ENCODE data around the gene STK32C. TPM values are rescaled to one million over a fixed set of nuclear protein-coding genes. Genes with fewer than 3 reads are reported as not detected.

Gene STK32C
- total RNA-seq, 2 donors from 2014 or later: 7.2 to 21.5 TPM

- H3K9me3 ChIP-seq: no peaks in the 10 kb centered on the region
- H3K4me1 ChIP-seq (replicated peaks): no peaks in the 10 kb centered on the region
- WGBS: 98% methylated on average over 9 of the region's 9 CpGs
- TF ChIP-seq POLR2A (IDR thresholded peaks at IDR 0.05): no peak
- no peak for TF ChIP-seq POLR2AphosphoS5 (IDR thresholded peaks at IDR 0.05)
- TF ChIP-seq CTCF (IDR thresholded peaks at IDR 0.05): no peak
- no peak for DNase-seq (ENCODE audit: low spot score)
- H3K27ac ChIP-seq: no peak overlapping the region
- H3K27me3 ChIP-seq (replicated peaks; ENCODE audit: insufficient read depth): no peaks in the 10 kb centered on the region
- H3K36me3 ChIP-seq: no peaks in the 10 kb centered on the region
- intact Hi-C loops (cut with DNase I): no loop called here
- H3K4me3 ChIP-seq: no peak overlapping the region
Observed at GRCh38 chr10:132328106-132328505, 20.4 kb upstream of the STK32C start.

GRCh38 chr10:132326925-132327324, 19.2 kb upstream of the STK32C start:
- Histone ChIP-seq H3K27ac (no peak overlapping the region), H3K36me3 (no peaks in the 10 kb centered on the region), H3K27me3 (replicated peaks; ENCODE audit: insufficient read depth) (no peaks in the 10 kb centered on the region), H3K4me3 (no peak overlapping the region), H3K9me3 (no peaks in the 10 kb centered on the region), H3K4me1 (replicated peaks) (no peaks in the 10 kb centered on the region)
- TF ChIP-seq POLR2A (IDR thresholded peaks at IDR 0.05): no peak
- no peak for TF ChIP-seq CTCF (IDR thresholded peaks at IDR 0.05)
- no peak for TF ChIP-seq POLR2AphosphoS5 (IDR thresholded peaks at IDR 0.05)
- no peak for DNase-seq (ENCODE audit: low spot score)
- WGBS: 81% methylated on average over 4 of the region's 4 CpGs
- intact Hi-C loops (cut with DNase I): no loop called here

GRCh38 chr10:132326344-132326889, 18.7 kb upstream of the STK32C start:
- no peak overlapping the region for H3K27ac ChIP-seq
- intact Hi-C loops (cut with DNase I): no loop called here
- no peaks in the 10 kb centered on the region for H3K9me3 ChIP-seq
- TF ChIP-seq POLR2A (IDR thresholded peaks at IDR 0.05) (no peak), POLR2AphosphoS5 (IDR thresholded peaks at IDR 0.05) (no peak), CTCF (IDR thresholded peaks at IDR 0.05) (no peak)
- DNase-seq (ENCODE audit: low spot score): no peak
- no peaks in the 10 kb centered on the region for H3K27me3 ChIP-seq (replicated peaks; ENCODE audit: insufficient read depth)
- WGBS: 85% methylated on average over 11 of the region's 11 CpGs
- no peaks in the 10 kb centered on the region for H3K4me1 ChIP-seq (replicated peaks)
- no peaks in the 10 kb centered on the region for H3K36me3 ChIP-seq
- H3K4me3 ChIP-seq: no peak overlapping the region

- TF ChIP-seq POLR2A (IDR thresholded peaks at IDR 0.05) (no peak), POLR2AphosphoS5 (IDR thresholded peaks at IDR 0.05) (no peak), CTCF (IDR thresholded peaks at IDR 0.05) (no peak)
- Histone ChIP-seq H3K36me3 (no peaks in the 10 kb centered on the region), H3K27me3 (replicated peaks; ENCODE audit: insufficient read depth) (no peaks in the 10 kb centered on the region), H3K4me3 (no peak overlapping the region), H3K9me3 (no peaks in the 10 kb centered on the region), H3K4me1 (replicated peaks) (no peaks in the 10 kb centered on the region), H3K27ac (no peak overlapping the region)
- 88% methylated on average over 1 of the region's 1 CpG for WGBS
- no peak for DNase-seq (ENCODE audit: low spot score)
- intact Hi-C loops (cut with DNase I): no loop called here
Observed at GRCh38 chr10:132324186-132324585, 16.4 kb upstream of the STK32C start.

GRCh38 chr10:132322586-132323048, 14.9 kb upstream of the STK32C start:
- no peak overlapping the region for H3K27ac ChIP-seq
- no peaks in the 10 kb centered on the region for H3K4me1 ChIP-seq (replicated peaks)
- TF ChIP-seq POLR2AphosphoS5 (IDR thresholded peaks at IDR 0.05): no peak
- no peak for TF ChIP-seq POLR2A (IDR thresholded peaks at IDR 0.05)
- TF ChIP-seq CTCF (IDR thresholded peaks at IDR 0.05): no peak
- no peaks in the 10 kb centered on the region for H3K36me3 ChIP-seq
- DNase-seq (ENCODE audit: low spot score): no peak
- intact Hi-C loops (cut with DNase I): no loop called here
- no peaks in the 10 kb centered on the region for H3K9me3 ChIP-seq
- no peaks in the 10 kb centered on the region for H3K27me3 ChIP-seq (replicated peaks; ENCODE audit: insufficient read depth)
- WGBS: 79% methylated on average over 6 of the region's 6 CpGs
- no peak overlapping the region for H3K4me3 ChIP-seq

Measured in prostate gland (tissue), 2 donors.